Mammary epithelial cell (primary cell): ENCODE measurements around the gene GPSM3.

Source experiments
- EZH2 ChIP-seq: IDR thresholded peaks from 2 replicates; pipeline ENCODE4 v1.6.1; 2012; ENCODE audit warnings: low read length, inconsistent platforms, borderline replicate concordance
- TF ChIP-seq, protein P1 (sequence below), 2 donors: IDR thresholded peaks in 1 of 2; conservative IDR thresholded peaks in 1 of 2; 2 replicates each; pipeline ENCODE4 v1.5.1; 2011 to 2012; ENCODE audit warnings: inconsistent platforms in 2 of 2, low read length in 2 of 2, mild to moderate bottlenecking in 2 of 2, control low read depth in 1 of 2, low read depth in 1 of 2; ENCODE audit not compliant: insufficient read depth in 1 of 2; ENCODE audit errors: extremely low read depth in 1 of 2

DNA sequence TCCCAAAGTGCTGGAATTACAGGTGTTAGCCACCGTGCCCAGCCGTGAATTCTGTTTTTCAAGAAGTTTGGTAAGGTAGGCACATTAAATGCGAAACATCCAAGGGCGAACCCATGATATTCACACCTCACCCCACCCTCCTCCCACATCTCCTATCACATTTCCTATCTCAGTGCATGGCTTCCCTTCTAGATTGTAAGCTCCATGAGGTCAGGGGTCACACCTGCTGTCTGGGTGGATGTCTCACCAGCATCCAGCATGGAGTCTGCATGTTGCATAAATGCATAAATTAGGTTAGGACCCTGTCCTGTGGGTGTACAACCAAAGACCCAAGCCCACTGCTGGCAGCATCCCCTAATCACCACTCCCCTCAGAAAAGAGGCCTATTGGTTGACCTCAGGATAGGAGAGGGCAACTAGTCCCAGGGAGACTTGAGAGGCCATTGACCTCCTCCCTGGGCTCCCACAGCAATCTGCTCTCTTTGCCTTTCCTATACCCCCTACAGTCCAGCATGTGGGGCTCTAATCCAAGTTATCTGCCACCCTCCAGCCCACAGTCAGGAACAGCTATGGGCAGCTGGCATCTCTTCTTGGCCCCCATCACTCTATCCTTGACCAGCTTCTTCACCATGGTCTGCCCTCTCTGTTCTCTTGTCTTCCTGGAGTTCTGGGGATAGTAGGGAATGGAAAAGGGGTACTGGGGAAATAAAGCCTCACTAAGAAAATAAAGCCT, 44.9 kb downstream of the GPSM3 start:
- TF ChIP-seq EZH2 = no peak
- TF ChIP-seq, protein P1, sequence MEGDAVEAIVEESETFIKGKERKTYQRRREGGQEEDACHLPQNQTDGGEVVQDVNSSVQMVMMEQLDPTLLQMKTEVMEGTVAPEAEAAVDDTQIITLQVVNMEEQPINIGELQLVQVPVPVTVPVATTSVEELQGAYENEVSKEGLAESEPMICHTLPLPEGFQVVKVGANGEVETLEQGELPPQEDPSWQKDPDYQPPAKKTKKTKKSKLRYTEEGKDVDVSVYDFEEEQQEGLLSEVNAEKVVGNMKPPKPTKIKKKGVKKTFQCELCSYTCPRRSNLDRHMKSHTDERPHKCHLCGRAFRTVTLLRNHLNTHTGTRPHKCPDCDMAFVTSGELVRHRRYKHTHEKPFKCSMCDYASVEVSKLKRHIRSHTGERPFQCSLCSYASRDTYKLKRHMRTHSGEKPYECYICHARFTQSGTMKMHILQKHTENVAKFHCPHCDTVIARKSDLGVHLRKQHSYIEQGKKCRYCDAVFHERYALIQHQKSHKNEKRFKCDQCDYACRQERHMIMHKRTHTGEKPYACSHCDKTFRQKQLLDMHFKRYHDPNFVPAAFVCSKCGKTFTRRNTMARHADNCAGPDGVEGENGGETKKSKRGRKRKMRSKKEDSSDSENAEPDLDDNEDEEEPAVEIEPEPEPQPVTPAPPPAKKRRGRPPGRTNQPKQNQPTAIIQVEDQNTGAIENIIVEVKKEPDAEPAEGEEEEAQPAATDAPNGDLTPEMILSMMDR (conservative IDR thresholded peaks at IDR 0.05 in 1 of 2, IDR thresholded peaks at IDR 0.05 in 1 of 2; ENCODE audit: extremely low read depth in 1 of 2, insufficient read depth in 1 of 2, low read depth in 1 of 2, low read length in 2 of 2) = no peak
